ENCODE data around the gene NKX2-4.

Gene NKX2-4

GRCh38 chr20:21355981-21356380 is 41.3 kb downstream of the NKX2-4 start:
- Histone ChIP-seq H3K36me3 (replicated peaks) (peaks cover 16% of the 10 kb centered on the region), H3K27me3 (replicated peaks) (no peaks in the 10 kb centered on the region), H3K27ac (no peak overlapping the region), H3K4me3 (ENCODE audit: low read depth, low read length) (no peak overlapping the region)
- no peak for TF ChIP-seq CTCF (IDR thresholded peaks at IDR 0.05; ENCODE audit: low read depth, low read length, missing control alignments)
- in situ Hi-C loops (cut with HindIII; ENCODE audit: low pct_ligation_motif_present, low sequenced_read_pairs) = no loop called here
- no peak for DNase-seq

- no peak overlapping the region for H3K4me3 ChIP-seq (ENCODE audit: low read depth, low read length)
- H3K36me3 ChIP-seq (replicated peaks) = peaks cover 21% of the 10 kb centered on the region
- in situ Hi-C loops (cut with HindIII; ENCODE audit: low pct_ligation_motif_present, low sequenced_read_pairs) = no loop called here
- no peak for TF ChIP-seq CTCF (IDR thresholded peaks at IDR 0.05; ENCODE audit: low read depth, low read length, missing control alignments)
- no peaks in the 10 kb centered on the region for H3K27me3 ChIP-seq (replicated peaks)
- no peak for DNase-seq
- H3K27ac ChIP-seq = no peak overlapping the region
These were observed 44.1 kb downstream of the NKX2-4 start for GRCh38 chr20:21353236-21353635.

- H3K27ac ChIP-seq = peak overlapping the region; percentile 7
- peak; percentile 47 for DNase-seq
- in situ Hi-C loops (cut with HindIII; ENCODE audit: low pct_ligation_motif_present, low sequenced_read_pairs) = no loop called here
- no peak for TF ChIP-seq CTCF (IDR thresholded peaks at IDR 0.05; ENCODE audit: low read depth, low read length, missing control alignments)
- H3K4me3 ChIP-seq (ENCODE audit: low read depth, low read length) = no peak overlapping the region
- H3K36me3 ChIP-seq (replicated peaks) = peaks cover 19% of the 10 kb centered on the region
- H3K27me3 ChIP-seq (replicated peaks) = no peaks in the 10 kb centered on the region
These were observed 44.6 kb downstream of the NKX2-4 start for GRCh38 chr20:21352703-21353102.

All from brain microvascular endothelial cell (primary cell).